K562 (cell line): ENCODE data around the gene SMOC2. TPM values are rescaled to one million over a fixed set of nuclear protein-coding genes. Genes with fewer than 3 reads are reported as not detected.
"Not testable (repeated sequence)": the region's sequence is repeated elsewhere in the genome, so short reads cannot be mapped to it uniquely, and the experiment has no call there.

ENCODE experiments used
- ATAC-seq: fragments of 200-7000 bp; cut with Tn5 transposase; 3 replicates; pipeline ENCODE4 v1.9.1; 2020; ENCODE audit warnings: moderate library complexity
- BruUV-seq: library from RNA; stranded (reverse); fragments of 400-500 nt; replicated peaks from 2 replicates; lab custom pipeline; 2021; lab: Mats Ljungman, UMichigan
- CTCF ChIA-PET: fragments of 300-600 bp; formaldehyde crosslinking; extraction: SDS; loops from one replicate; lab custom pipeline; 2021; ENCODE audit warnings: low intra/inter-chr PET ratio; lab: Yijun Ruan, JAX
- POLR2A ChIA-PET: fragments of 300-600, 350-650 bp; sonication (Branson Sonifier 250); formaldehyde crosslinking; extraction: SDS; loops from one replicate; lab custom pipeline; 2021; ENCODE audit warnings: antibody characterized with exemption, inconsistent platforms; lab: Yijun Ruan, JAX
- DNase-seq, 4 experiments: peaks; one replicate each; pipeline versions ENCODE4 v3.0.0 to v3.0.0-alpha.2; 2011 to 2018; ENCODE audit warnings: low spot score in 3 of 4, mixed read lengths in 3 of 4; ENCODE audit errors: extremely low read depth in 1 of 4
- FAIRE-seq: peaks from 2 replicates; lab custom pipeline; 2011; peaks lifted over from hg19 to GRCh38; lab: Jason Lieb, UNC
- H2AFZ ChIP-seq: 2 replicates; pipeline ENCODE4 v1.6.0; 2011; ENCODE audit warnings: low read depth, low read length, control low read depth, inconsistent platforms
- H3K27ac ChIP-seq: fragments of 200-600 bp; 3 replicates; pipeline ENCODE4 v1.8.0; 2011; ENCODE audit warnings: low read depth, mild to moderate bottlenecking, control low read depth, inconsistent platforms, low read length, moderate library complexity, mixed read lengths; ENCODE audit errors: extremely low read depth
- H3K27me3 ChIP-seq, 2 experiments: fragments of 300-600 bp in 1 of 2; 2 replicates in 1 of 2; 3 replicates in 1 of 2; pipeline versions ENCODE4 v1.6.0 to v1.8.0; 2011; ENCODE audit warnings: inconsistent platforms in 2 of 2, low read length in 2 of 2, mild to moderate bottlenecking in 1 of 2, mixed read lengths in 1 of 2, moderate library complexity in 1 of 2; ENCODE audit not compliant: control insufficient read depth in 2 of 2, insufficient read depth in 2 of 2
- H3K36me3 ChIP-seq: fragments of 300-600 bp; 3 replicates; pipeline ENCODE4 v1.8.0; 2011; ENCODE audit warnings: mild to moderate bottlenecking, low read length, inconsistent platforms; ENCODE audit not compliant: control insufficient read depth, insufficient read depth
- H3K4me1 ChIP-seq, 2 experiments: fragments of 200-600 bp in 1 of 2; replicated peaks in 1 of 2; 2 replicates in 1 of 2; 3 replicates in 1 of 2; pipeline versions ENCODE4 v1.5.1 to v1.8.0; 2011; ENCODE audit warnings: inconsistent platforms in 2 of 2, low read length in 2 of 2, mild to moderate bottlenecking in 1 of 2, mixed read lengths in 1 of 2, moderate library complexity in 1 of 2; ENCODE audit not compliant: control insufficient read depth in 2 of 2, insufficient read depth in 2 of 2
- H3K4me2 ChIP-seq: 2 replicates; pipeline ENCODE4 v1.6.1; 2011; ENCODE audit warnings: low read length, control low read depth, inconsistent platforms, mixed read lengths; ENCODE audit not compliant: insufficient read depth
- H3K4me3 ChIP-seq: fragments of 200-600 bp; sonication (generic), shearing (Covaris generic); 2 replicates; pipeline ENCODE4 v1.5.1; 2016; ENCODE audit warnings: control low read depth, inconsistent platforms
- H3K79me2 ChIP-seq: fragments of 200-600 bp; 3 replicates; pipeline ENCODE4 v1.8.0; 2011; ENCODE audit warnings: low read length, inconsistent platforms; ENCODE audit not compliant: control insufficient read depth, insufficient read depth
- H3K9ac ChIP-seq, 2 experiments: 2 replicates each; pipeline versions ENCODE4 v1.6.0 to v1.6.1; 2011; ENCODE audit warnings: low read depth in 2 of 2, low read length in 2 of 2, control low read depth in 1 of 2, inconsistent platforms in 1 of 2, mild to moderate bottlenecking in 1 of 2, mixed read lengths in 1 of 2; ENCODE audit not compliant: insufficient read depth in 1 of 2
- H3K9me1 ChIP-seq: one replicate; pipeline ENCODE4 v1.6.0; 2011; ENCODE audit warnings: inconsistent platforms, mild to moderate bottlenecking, low read length, moderate library complexity; ENCODE audit not compliant: control insufficient read depth, insufficient read depth
- H3K9me3 ChIP-seq: replicated peaks from 2 replicates; pipeline ENCODE4 v1.5.1; 2011; ENCODE audit warnings: low read depth, low read length, inconsistent platforms; ENCODE audit not compliant: control insufficient read depth, insufficient read depth
- H4K20me1 ChIP-seq: replicated peaks from 2 replicates; pipeline ENCODE4 v1.6.1; 2011; ENCODE audit warnings: low read length, inconsistent platforms, mixed read lengths; ENCODE audit not compliant: control insufficient read depth, insufficient read depth
- CHAMP1 ChIP-seq: fragments of 450-650 bp; IDR thresholded peaks from 2 replicates; pipeline ENCODE4 v1.6.1; 2016; ENCODE audit warnings: mild to moderate bottlenecking
- DPF2 ChIP-seq: fragments of 450-650 bp; IDR thresholded peaks from 2 replicates; pipeline ENCODE4 v1.6.1; 2016
- EGR1 ChIP-seq: fragments of 450-650 bp; conservative IDR thresholded peaks from 2 replicates; pipeline ENCODE4 v1.6.1; 2017; ENCODE audit warnings: mild to moderate bottlenecking
- EP300 ChIP-seq: IDR thresholded peaks from 2 replicates; pipeline ENCODE4 v1.6.1; 2012; ENCODE audit warnings: low read length, improper control_type of control experiment
- EWSR1 ChIP-seq: fragments of 450-650 bp; IDR thresholded peaks from 2 replicates; pipeline ENCODE4 v1.6.1; 2018; ENCODE audit warnings: borderline replicate concordance, mild to moderate bottlenecking, low read depth, moderate library complexity; ENCODE audit not compliant: partially characterized antibody
- HNRNPLL ChIP-seq: fragments of 200-400 bp; formaldehyde crosslinking; IDR thresholded peaks from 2 replicates; pipeline ENCODE4 v1.6.1; 2017; ENCODE audit warnings: low read length, low read depth, mild to moderate bottlenecking; ENCODE audit not compliant: poor library complexity, severe bottlenecking
- SMAD1 ChIP-seq: fragments of 150-350 bp; IDR thresholded peaks from 2 replicates; pipeline ENCODE4 v1.6.1; 2014; ENCODE audit warnings: low read length, low read depth; ENCODE audit not compliant: partially characterized antibody
- THRAP3 ChIP-seq: fragments of 450-650 bp; IDR thresholded peaks from 2 replicates; pipeline ENCODE4 v1.6.1; 2016; ENCODE audit warnings: mild to moderate bottlenecking, inconsistent platforms, borderline replicate concordance
- ZNF134 ChIP-seq: fragments of 250-450 bp; sonication (Bioruptor Pico); conservative IDR thresholded peaks from 2 replicates; pipeline ENCODE4 v1.4.0; 2020
- ZNF282 ChIP-seq: sonication (generic); formaldehyde crosslinking; IDR thresholded peaks from 2 replicates; pipeline ENCODE4 v1.8.1; 2023; ENCODE audit warnings: missing genetic modification reagents
- ZNF311 ChIP-seq: fragments of 250-450 bp; sonication (Bioruptor Pico); IDR thresholded peaks from 2 replicates; pipeline ENCODE4 v1.4.0; 2020; ENCODE audit warnings: mild to moderate bottlenecking, moderate library complexity
- ZNF354B ChIP-seq: fragments of 250-450 bp; sonication (Bioruptor Pico); IDR thresholded peaks from 2 replicates; pipeline ENCODE4 v1.4.0; 2020
- ZNF785 ChIP-seq: fragments of 250-450 bp; sonication (Bioruptor Pico); IDR thresholded peaks from 2 replicates; pipeline ENCODE4 v1.4.0; 2020; ENCODE audit warnings: mild to moderate bottlenecking
- WGBS: fragments of 100-300 bp; shearing (Covaris generic); methylation state at CpG from one replicate; pipeline ENCODE4 v1.1.6; 2016; ENCODE audit warnings: low coverage, mixed read lengths; ENCODE audit not compliant: insufficient coverage; ENCODE audit errors: missing lambda C conversion rate; 5-methylcytosine and 5-hydroxymethylcytosine counted together
- in situ Hi-C: fragments of 300-500 bp; cut with MboI; formaldehyde crosslinking; loops from 4 replicates; pipeline ENCODE4 v1.15.0; 2018; ENCODE audit warnings: inconsistent platforms, mixed read lengths
- intact Hi-C: fragments of 100-400 bp; cut with micrococcal nuclease; formaldehyde crosslinking; loops from 2 replicates; pipeline ENCODE4 v1.14.2; 2022
- polyA plus RNA-seq, 8 experiments: library from polyadenylated mRNA; depleted of rRNA in 4 of 8; stranded (reverse) in 5 of 8; unstranded in 3 of 8; fragments of >200 nt; fragmentation: Nextera tagmentation in 2 of 8; fragmentation: Illumina TruSeq in 1 of 8; extraction: Ambion mirVana in 2 of 8; extraction: Trizol in 1 of 8; gene quantifications; 2 replicates each; pipeline versions ENCODE4 v1.2.1 to v1.2.3, GENCODE V29; 2011 to 2014; ENCODE audit warnings: inconsistent platforms in 1 of 8, missing spikeins in 1 of 8
- total RNA-seq, 7 experiments: library from RNA; depleted of rRNA in 6 of 7; stranded (reverse); fragments of >200 nt in 6 of 7; fragmentation: Illumina TruSeq in 2 of 7; extraction: Trizol in 2 of 7; gene quantifications; 2 replicates each; pipeline versions ENCODE4 v1.2.1 to v1.2.3, GENCODE V29; 2011 to 2021; ENCODE audit warnings: low replicate concordance in 1 of 7

The SMOC2 gene
- total and polyA plus RNA-seq, 9 of the 15 experiments (the other 6 are each of a cell fraction or from before 2014, with no cell fraction given), result 0.45 to 2.3 (median 1.1) TPM

DNA sequence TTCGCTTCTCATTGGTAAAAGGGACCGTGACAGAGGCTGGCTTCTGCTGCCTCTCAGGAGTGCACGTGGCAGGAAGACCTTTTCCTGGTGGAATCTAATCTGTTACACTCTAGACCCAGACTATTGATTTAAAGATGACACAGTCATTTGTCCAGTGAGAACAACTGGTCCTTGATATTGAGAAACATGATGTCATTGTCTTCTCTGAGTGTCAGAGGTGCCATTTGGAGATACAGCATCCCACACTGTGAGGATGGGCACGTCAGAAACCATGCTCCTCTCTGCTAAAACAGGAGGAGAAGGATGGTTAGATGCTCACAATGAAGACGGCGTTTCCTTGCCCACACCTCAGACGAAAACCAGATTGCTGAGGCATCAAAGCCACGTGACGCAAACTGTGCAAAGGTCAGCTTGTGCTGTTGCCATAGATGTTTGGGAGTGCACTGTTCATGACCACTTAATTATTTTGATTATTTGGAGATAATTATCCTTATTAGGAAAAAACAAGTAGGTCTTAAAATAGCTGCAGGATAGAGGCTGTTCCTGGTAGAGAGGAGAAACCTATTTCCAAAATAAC is 169.0 kb downstream of the SMOC2 start:
- WGBS, result 18% methylated on average over 9 of the region's 9 CpGs
- DNase-seq (no peak), ATAC-seq (no peak), FAIRE-seq (no peak)
- CTCF ChIA-PET, result no interaction called here
- no peaks in the 10 kb centered on the region for H3K79me2 ChIP-seq
- H3K36me3 ChIP-seq, result no peaks in the 10 kb centered on the region; the same call in 2 of the 3 replicates
- POLR2A ChIA-PET, result no interaction called here
- H3K4me3 ChIP-seq, result no peak overlapping the region
- no peaks in the 10 kb centered on the region for H3K9me3 ChIP-seq
- peaks cover 0 to 36% of the 10 kb centered on the region in 2 experiments; a peak in 2 of 5 replicates for H3K27me3 ChIP-seq
- TF ChIP-seq ZNF354B (CRISPR knock-in tag), result no peak
- no peak for TF ChIP-seq ZNF134
- no peak for TF ChIP-seq ZNF311
- TF ChIP-seq DPF2, result no peak
- TF ChIP-seq EWSR1, result no peak
- TF ChIP-seq CHAMP1, result no peak
- TF ChIP-seq THRAP3, result no peak
- TF ChIP-seq HNRNPLL, result no peak
- TF ChIP-seq ZNF785 (CRISPR knock-in tag), result no peak
- no peak for TF ChIP-seq EP300
- no peak for TF ChIP-seq EGR1
- no peak for TF ChIP-seq SMAD1
- TF ChIP-seq ZNF282 (CRISPR knock-in tag), result no peak
- in situ Hi-C loops (no loop called here), intact Hi-C loops (no loop called here)
- no peak overlapping the region for H2AFZ ChIP-seq
- no TSS peak for BruUV-seq
- H3K4me2 ChIP-seq, result no peak overlapping the region
- no peak overlapping the region for H3K9ac ChIP-seq
- no peak overlapping the region for H3K27ac ChIP-seq
- no peaks in the 10 kb centered on the region for H3K4me1 ChIP-seq
- no peaks in the 10 kb centered on the region for H4K20me1 ChIP-seq
- H3K9me1 ChIP-seq, result no peaks in the 10 kb centered on the region

- POLR2A ChIA-PET, result interaction anchor here (0.6 kb wide), 1 partner anchor 93 kb away, joined by 3 read pairs; no protein-coding TSS in a partner anchor
- not testable (repeated sequence) for BruUV-seq
Observed at GRCh38 chr6:168610966-168611365, 170.0 kb downstream of the SMOC2 start.

More at GRCh38 chr6:168610966-168611365, 170.0 kb downstream of the SMOC2 start:
- intact Hi-C loops, in situ Hi-C loops, ATAC-seq, H3K9me1 ChIP-seq, H3K4me1 ChIP-seq, H3K27ac ChIP-seq, H2AFZ ChIP-seq, H3K4me2 ChIP-seq, H3K9me3 ChIP-seq, CTCF ChIA-PET, H3K4me3 ChIP-seq, H4K20me1 ChIP-seq, FAIRE-seq, H3K36me3 ChIP-seq, H3K9ac ChIP-seq, H3K79me2 ChIP-seq, DNase-seq: not testable (repeated sequence)
- H3K27me3 ChIP-seq, result peaks cover 0 to 30% of the 10 kb centered on the region in 2 experiments; a peak in 2 of 5 replicates
- 22% methylated on average over 4 of the region's 12 CpGs for WGBS
